IMR-90 (cell line): ENCODE measurements around the gene KCTD5. TPM values are rescaled to one million over a fixed set of nuclear protein-coding genes. Genes with fewer than 3 reads are reported as not detected.

Experiments
- ATAC-seq: fragments of 200-7000 bp; cut with Tn5 transposase; 2 replicates; pipeline ENCODE4 v1.9.1; 2020; ENCODE audit warnings: low read depth, mild to moderate bottlenecking, moderate library complexity
- BruUV-seq: library from RNA; stranded (reverse); fragments of 400-500 nt; replicated peaks from 2 replicates; lab custom pipeline; 2021; lab: Mats Ljungman, UMichigan
- CTCF ChIA-PET: fragments of 300-600 bp; formaldehyde crosslinking; extraction: SDS; loops from one replicate; lab custom pipeline; 2021; ENCODE audit warnings: antibody characterized with exemption; lab: Yijun Ruan, JAX
- POLR2A ChIA-PET: fragments of 300-600 bp; sonication (Branson Sonifier 250); formaldehyde crosslinking; loops from one replicate; lab custom pipeline; 2022; ENCODE audit warnings: antibody characterized with exemption; ENCODE audit not compliant: unreplicated experiment; lab: Charles Lee
- DNase-seq: peaks from one replicate; pipeline ENCODE4 v3.0.0; 2013
- H2AFZ ChIP-seq: replicated peaks from 2 replicates; pipeline ENCODE3; 2013; ENCODE audit warnings: low read length, mild to moderate bottlenecking; ENCODE audit not compliant: poor library complexity
- H2AK5ac ChIP-seq: 2 replicates; pipeline ENCODE4 v1.6.1; 2013; ENCODE audit warnings: low read depth, low read length, inconsistent platforms
- H2AK9ac ChIP-seq: replicated peaks from 2 replicates; pipeline ENCODE3; 2013; ENCODE audit warnings: mild to moderate bottlenecking, low read depth, low read length, moderate library complexity; ENCODE audit not compliant: poor library complexity
- H2BK120ac ChIP-seq: 2 replicates; pipeline ENCODE4 v1.6.1; 2013; ENCODE audit warnings: low read depth, low read length, inconsistent platforms
- H2BK15ac ChIP-seq: 3 replicates; pipeline ENCODE4 v1.6.1; 2013; ENCODE audit warnings: low read depth, low read length, inconsistent platforms
- H2BK20ac ChIP-seq: 2 replicates; pipeline ENCODE4 v1.6.1; 2013; ENCODE audit warnings: low read depth, mild to moderate bottlenecking, inconsistent platforms, low read length, moderate library complexity
- H2BK5ac ChIP-seq: 2 replicates; pipeline ENCODE4 v1.6.1; 2013; ENCODE audit warnings: mild to moderate bottlenecking, low read depth, low read length, inconsistent platforms; ENCODE audit not compliant: poor library complexity, severe bottlenecking
- H3K14ac ChIP-seq: replicated peaks from 2 replicates; pipeline ENCODE4 v1.6.1; 2013; ENCODE audit warnings: low read depth, low read length, inconsistent platforms
- H3K18ac ChIP-seq: 2 replicates; pipeline ENCODE4 v1.6.1; 2013; ENCODE audit warnings: low read depth, low read length, control low read depth
- H3K23ac ChIP-seq: 2 replicates; pipeline ENCODE4 v1.6.1; 2013; ENCODE audit warnings: low read depth, low read length, inconsistent platforms
- H3K27ac ChIP-seq: 2 replicates; pipeline ENCODE4 v1.5.1; 2013; ENCODE audit warnings: mild to moderate bottlenecking, control low read depth, low read length; ENCODE audit not compliant: insufficient read depth
- H3K27me3 ChIP-seq: 2 replicates; pipeline ENCODE4 v1.6.1; 2013; ENCODE audit warnings: low read length; ENCODE audit not compliant: control insufficient read depth, insufficient read depth
- H3K36me3 ChIP-seq: 2 replicates; pipeline ENCODE4 v1.6.1; 2013; ENCODE audit warnings: low read length, mixed read lengths; ENCODE audit not compliant: control insufficient read depth, insufficient read depth
- H3K4ac ChIP-seq: 2 replicates; pipeline ENCODE4 v1.6.1; 2013; ENCODE audit warnings: low read depth, low read length, inconsistent platforms
- H3K4me1 ChIP-seq: 2 replicates; pipeline ENCODE4 v1.6.1; 2013; ENCODE audit warnings: low read length, mixed read lengths; ENCODE audit not compliant: control insufficient read depth, insufficient read depth
- H3K4me2 ChIP-seq: 2 replicates; pipeline ENCODE4 v1.6.1; 2013; ENCODE audit warnings: low read depth, mild to moderate bottlenecking, control low read depth, low read length, moderate library complexity
- H3K4me3 ChIP-seq: 2 replicates; pipeline ENCODE4 v1.5.1; 2013; ENCODE audit warnings: low read depth, mild to moderate bottlenecking, control low read depth, low read length, moderate library complexity; ENCODE audit not compliant: insufficient read depth
- H3K56ac ChIP-seq: 2 replicates; pipeline ENCODE4 v1.6.1; 2013; ENCODE audit warnings: low read length, inconsistent platforms; ENCODE audit not compliant: insufficient read depth; ENCODE audit errors: extremely low read depth
- H3K79me1 ChIP-seq, 2 experiments: 2 replicates each; pipeline ENCODE4 v1.6.1; 2013; ENCODE audit warnings: low read length in 2 of 2, inconsistent platforms in 1 of 2, low read depth in 1 of 2
- H3K9ac ChIP-seq: 2 replicates; pipeline ENCODE4 v1.6.1; 2013; ENCODE audit warnings: low read depth, low read length, control low read depth
- H3K9me1 ChIP-seq: 2 replicates; pipeline ENCODE4 v1.6.1; 2013; ENCODE audit warnings: low read length, inconsistent platforms; ENCODE audit not compliant: insufficient read depth
- H3K9me3 ChIP-seq: 2 replicates; pipeline ENCODE4 v1.6.1; 2013; ENCODE audit warnings: low read length; ENCODE audit not compliant: control insufficient read depth, insufficient read depth
- H4K20me1 ChIP-seq: 2 replicates; pipeline ENCODE4 v1.6.1; 2013; ENCODE audit warnings: low read length, inconsistent platforms; ENCODE audit not compliant: insufficient read depth
- H4K5ac ChIP-seq: 2 replicates; pipeline ENCODE4 v1.6.1; 2013; ENCODE audit warnings: mild to moderate bottlenecking, low read depth, low read length, control low read depth
- H4K8ac ChIP-seq, 2 experiments: 2 replicates each; pipeline ENCODE4 v1.6.1; 2013; ENCODE audit warnings: low read depth in 2 of 2, low read length in 2 of 2, control low read depth in 1 of 2, inconsistent platforms in 1 of 2
- H4K91ac ChIP-seq: 2 replicates; pipeline ENCODE4 v1.6.1; 2013; ENCODE audit warnings: low read depth, low read length, inconsistent platforms; ENCODE audit not compliant: insufficient read depth
- BHLHE40 ChIP-seq: fragments of 150-350 bp; IDR thresholded peaks from 2 replicates; pipeline ENCODE4 v1.6.1; 2016; ENCODE audit warnings: mild to moderate bottlenecking, low read depth, low read length
- CEBPB ChIP-seq: IDR thresholded peaks from 2 replicates; pipeline ENCODE4 v1.6.1; 2012; ENCODE audit warnings: low read depth, low read length, improper control_type of control experiment
- CHD1 ChIP-seq: IDR thresholded peaks from 2 replicates; pipeline ENCODE4 v1.6.1; 2012; ENCODE audit warnings: low read depth, low read length, improper control_type of control experiment
- FOS ChIP-seq: fragments of 150-350 bp; IDR thresholded peaks from 2 replicates; pipeline ENCODE4 v1.6.1; 2016; ENCODE audit warnings: low read depth, low read length
- MAFK ChIP-seq: IDR thresholded peaks from 2 replicates; pipeline ENCODE4 v1.6.1; 2012; ENCODE audit warnings: low read depth, low read length, improper control_type of control experiment
- MAZ ChIP-seq: IDR thresholded peaks from 2 replicates; pipeline ENCODE4 v1.6.1; 2012; ENCODE audit warnings: low read depth, mild to moderate bottlenecking, low read length, improper control_type of control experiment, moderate library complexity, borderline replicate concordance
- MXI1 ChIP-seq: IDR thresholded peaks from 2 replicates; pipeline ENCODE4 v1.6.1; 2012; ENCODE audit warnings: low read depth, mild to moderate bottlenecking, low read length, moderate library complexity, borderline replicate concordance
- NFE2L2 ChIP-seq: fragments of 150-350 bp; IDR thresholded peaks from 2 replicates; pipeline ENCODE4 v1.6.1; 2016; ENCODE audit warnings: low read depth, mild to moderate bottlenecking, low read length
- POLR2A ChIP-seq: IDR thresholded peaks from 2 replicates; pipeline ENCODE4 v1.6.1; 2012; ENCODE audit warnings: mild to moderate bottlenecking, low read depth, low read length
- RAD21 ChIP-seq: IDR thresholded peaks from 2 replicates; pipeline ENCODE4 v1.6.1; 2012; ENCODE audit warnings: low read length, improper control_type of control experiment
- RCOR1 ChIP-seq: IDR thresholded peaks from 2 replicates; pipeline ENCODE4 v1.6.1; 2012; ENCODE audit warnings: mild to moderate bottlenecking, low read length, improper control_type of control experiment; ENCODE audit not compliant: insufficient replicate concordance
- SMC3 ChIP-seq: fragments of 150-350 bp; IDR thresholded peaks from 2 replicates; pipeline ENCODE4 v1.6.1; 2016; ENCODE audit warnings: low read depth, mild to moderate bottlenecking, antibody characterized with exemption, low read length, moderate library complexity
- WGBS, 2 experiments: methylation state at CpG; one replicate each; pipeline versions ENCODE4 v1.1.5 to v1.1.7; 2013; ENCODE audit warnings: missing lambda C conversion rate in 2 of 2; ENCODE audit not compliant: insufficient read length in 1 of 2; ENCODE audit errors: extremely low coverage in 2 of 2; 5-methylcytosine and 5-hydroxymethylcytosine counted together
- dilution Hi-C: fragments of 300-500 bp; cut with HindIII; formaldehyde crosslinking; loops from one replicate; pipeline ENCODE4 v1.14.3; 2018; ENCODE audit warnings: low sequenced_read_pairs; ENCODE audit not compliant: unreplicated experiment
- in situ Hi-C: fragments of 300-500 bp; cut with MboI; formaldehyde crosslinking; loops from 3 replicates; pipeline ENCODE4 v1.14.3; 2019; ENCODE audit warnings: low sequenced_read_pairs, inconsistent platforms, mixed read lengths
- intact Hi-C: fragments of 100-400 bp; cut with micrococcal nuclease; formaldehyde crosslinking; loops from 2 replicates; pipeline ENCODE4 v1.10.0; 2022
- polyA plus RNA-seq, 3 experiments: library from polyadenylated mRNA; depleted of rRNA; stranded (reverse); fragments of >200 nt; gene quantifications; 2 replicates each; pipeline ENCODE4 v1.2.3, GENCODE V29; 2012; ENCODE audit warnings: low replicate concordance in 1 of 3
- total RNA-seq: library from RNA; depleted of rRNA; stranded (reverse); fragments of >200 nt; gene quantifications from 2 replicates; pipeline ENCODE4 v1.2.3, GENCODE V29; 2012
- TF ChIP-seq, protein P1 (sequence below): fragments of 150-350 bp; IDR thresholded peaks from 2 replicates; pipeline ENCODE4 v1.6.1; 2016; ENCODE audit warnings: low read depth, mild to moderate bottlenecking, low read length, moderate library complexity, borderline replicate concordance
- TF ChIP-seq, protein P2 (sequence below): fragments of 150-350 bp; IDR thresholded peaks from 2 replicates; pipeline ENCODE4 v1.6.1; 2017; ENCODE audit warnings: mild to moderate bottlenecking, antibody characterized with exemption, low read length, low read depth

KCTD5 gene
- total and polyA plus RNA-seq, 2 of the 4 experiments (the other 2 are of a cell fraction): 17.2 to 56.2 TPM

DNA sequence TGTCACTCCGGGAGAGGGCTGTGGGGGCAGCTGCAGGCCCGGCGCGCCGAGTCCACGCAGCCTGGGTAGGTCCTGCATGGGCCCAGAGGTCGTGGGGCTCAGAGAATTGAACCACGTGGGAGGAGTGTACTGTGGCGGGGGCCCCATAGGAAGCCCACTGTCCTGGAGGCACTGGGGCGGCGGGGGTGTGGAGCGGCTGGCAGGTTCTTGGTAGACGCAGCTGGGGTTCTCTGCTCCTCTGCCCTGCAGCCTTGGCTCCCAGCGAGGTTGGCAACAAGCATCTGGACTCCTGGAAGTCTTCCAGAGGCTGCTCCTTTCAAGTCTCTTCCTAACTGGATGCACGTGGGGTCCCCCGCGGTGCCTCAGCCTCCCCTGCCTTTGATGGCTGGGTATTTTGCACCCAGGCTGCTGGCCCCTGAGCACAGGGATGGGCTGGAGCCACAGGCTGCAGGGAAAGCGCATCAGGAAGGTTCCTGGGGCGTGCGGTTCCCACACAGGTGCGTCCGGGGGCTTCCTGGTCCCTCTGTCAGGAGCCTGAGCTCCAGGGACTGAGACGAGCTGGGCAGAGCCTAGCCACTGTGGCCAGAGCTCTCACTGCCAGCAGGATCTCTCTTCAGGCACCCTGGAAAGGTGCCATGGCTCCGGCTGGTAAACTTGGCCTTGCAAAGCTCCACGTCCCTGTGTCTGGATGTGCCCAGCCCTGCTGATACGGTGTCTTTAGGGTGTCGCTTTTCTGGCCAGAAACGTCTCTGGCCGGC is 9.3 kb downstream of the KCTD5 start:
- Histone ChIP-seq H3K27me3 (no peaks in the 10 kb centered on the region), H3K4me3 (no peak overlapping the region), H4K8ac (no peak overlapping the region), H2BK5ac (no peak overlapping the region), H2BK20ac (no peak overlapping the region), H3K4me2 (no peak overlapping the region), H4K5ac (no peak overlapping the region), H3K4ac (no peak overlapping the region), H3K36me3 (peaks cover 8% of the 10 kb centered on the region; the same call in 1 of the 2 replicates), H2AK9ac (peak overlapping the region; percentile 15), H3K23ac (no peak overlapping the region), H3K56ac (no peak overlapping the region), H3K9me3 (no peaks in the 10 kb centered on the region), H4K20me1 (peaks cover 52% of the 10 kb centered on the region), H3K9ac (no peak overlapping the region), H3K4me1 (peaks cover 6% of the 10 kb centered on the region; the same call in 1 of the 2 replicates), H3K79me1 (peaks cover 10 to 50% of the 10 kb centered on the region in 2 experiments), H4K91ac (no peak overlapping the region), H3K18ac (no peak overlapping the region), H2AK5ac (no peak overlapping the region), H3K27ac (no peak overlapping the region), H2BK120ac (no peak overlapping the region), H3K9me1 (peaks cover 10% of the 10 kb centered on the region), H3K14ac (no peak overlapping the region), H2BK15ac (no peak overlapping the region), H2AFZ (peak overlapping the region; percentile 23)
- in situ Hi-C loops: no loop called here
- 78% methylated on average over 16 of the region's 29 CpGs; no CpG with 5 or more reads in 1 of the 2 experiments for WGBS, 2 experiments
- intact Hi-C loops: no loop called here
- BruUV-seq: no TSS peak
- dilution Hi-C loops: no loop called here
- DNase-seq (no peak), ATAC-seq (no peak)
- ChIA-PET CTCF (no interaction called here), POLR2A (no interaction called here)
- TF ChIP-seq BHLHE40: no peak
- TF ChIP-seq CHD1: no peak
- TF ChIP-seq NFE2L2: no peak
- TF ChIP-seq RCOR1: no peak
- TF ChIP-seq MXI1: no peak
- TF ChIP-seq, protein P1, sequence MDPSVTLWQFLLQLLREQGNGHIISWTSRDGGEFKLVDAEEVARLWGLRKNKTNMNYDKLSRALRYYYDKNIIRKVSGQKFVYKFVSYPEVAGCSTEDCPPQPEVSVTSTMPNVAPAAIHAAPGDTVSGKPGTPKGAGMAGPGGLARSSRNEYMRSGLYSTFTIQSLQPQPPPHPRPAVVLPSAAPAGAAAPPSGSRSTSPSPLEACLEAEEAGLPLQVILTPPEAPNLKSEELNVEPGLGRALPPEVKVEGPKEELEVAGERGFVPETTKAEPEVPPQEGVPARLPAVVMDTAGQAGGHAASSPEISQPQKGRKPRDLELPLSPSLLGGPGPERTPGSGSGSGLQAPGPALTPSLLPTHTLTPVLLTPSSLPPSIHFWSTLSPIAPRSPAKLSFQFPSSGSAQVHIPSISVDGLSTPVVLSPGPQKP: no peak
- no peak for TF ChIP-seq SMC3
- no peak for TF ChIP-seq RAD21
- TF ChIP-seq MAZ: no peak
- no peak for TF ChIP-seq FOS
- no peak for TF ChIP-seq CEBPB
- TF ChIP-seq, protein P2, sequence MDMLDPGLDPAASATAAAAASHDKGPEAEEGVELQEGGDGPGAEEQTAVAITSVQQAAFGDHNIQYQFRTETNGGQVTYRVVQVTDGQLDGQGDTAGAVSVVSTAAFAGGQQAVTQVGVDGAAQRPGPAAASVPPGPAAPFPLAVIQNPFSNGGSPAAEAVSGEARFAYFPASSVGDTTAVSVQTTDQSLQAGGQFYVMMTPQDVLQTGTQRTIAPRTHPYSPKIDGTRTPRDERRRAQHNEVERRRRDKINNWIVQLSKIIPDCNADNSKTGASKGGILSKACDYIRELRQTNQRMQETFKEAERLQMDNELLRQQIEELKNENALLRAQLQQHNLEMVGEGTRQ: no peak
- no peak for TF ChIP-seq POLR2A
- no peak for TF ChIP-seq MAFK
